IMR-90 (cell line): Measurements from ENCODE around the gene SOBP.

Source experiments
- CEBPB ChIP-seq: IDR thresholded peaks from 2 replicates; pipeline ENCODE4 v1.6.1; 2012; ENCODE audit warnings: low read depth, low read length, improper control_type of control experiment
- FOS ChIP-seq: fragments of 150-350 bp; IDR thresholded peaks from 2 replicates; pipeline ENCODE4 v1.6.1; 2016; ENCODE audit warnings: low read depth, low read length
- MAFK ChIP-seq: IDR thresholded peaks from 2 replicates; pipeline ENCODE4 v1.6.1; 2012; ENCODE audit warnings: low read depth, low read length, improper control_type of control experiment
- MAZ ChIP-seq: IDR thresholded peaks from 2 replicates; pipeline ENCODE4 v1.6.1; 2012; ENCODE audit warnings: low read depth, mild to moderate bottlenecking, low read length, improper control_type of control experiment, moderate library complexity, borderline replicate concordance
- NFE2L2 ChIP-seq: fragments of 150-350 bp; IDR thresholded peaks from 2 replicates; pipeline ENCODE4 v1.6.1; 2016; ENCODE audit warnings: low read depth, mild to moderate bottlenecking, low read length
- POLR2A ChIP-seq: IDR thresholded peaks from 2 replicates; pipeline ENCODE4 v1.6.1; 2012; ENCODE audit warnings: mild to moderate bottlenecking, low read depth, low read length
- RAD21 ChIP-seq: IDR thresholded peaks from 2 replicates; pipeline ENCODE4 v1.6.1; 2012; ENCODE audit warnings: low read length, improper control_type of control experiment
- TF ChIP-seq, protein P1 (sequence below): conservative IDR thresholded peaks from 2 replicates; pipeline ENCODE4 v1.5.1; 2012; ENCODE audit warnings: mild to moderate bottlenecking, low read depth, low read length, improper control_type of control experiment
- TF ChIP-seq, protein P2 (sequence below): fragments of 150-350 bp; IDR thresholded peaks from 2 replicates; pipeline ENCODE4 v1.6.1; 2016; ENCODE audit warnings: low read depth, mild to moderate bottlenecking, low read length, moderate library complexity, borderline replicate concordance

DNA sequence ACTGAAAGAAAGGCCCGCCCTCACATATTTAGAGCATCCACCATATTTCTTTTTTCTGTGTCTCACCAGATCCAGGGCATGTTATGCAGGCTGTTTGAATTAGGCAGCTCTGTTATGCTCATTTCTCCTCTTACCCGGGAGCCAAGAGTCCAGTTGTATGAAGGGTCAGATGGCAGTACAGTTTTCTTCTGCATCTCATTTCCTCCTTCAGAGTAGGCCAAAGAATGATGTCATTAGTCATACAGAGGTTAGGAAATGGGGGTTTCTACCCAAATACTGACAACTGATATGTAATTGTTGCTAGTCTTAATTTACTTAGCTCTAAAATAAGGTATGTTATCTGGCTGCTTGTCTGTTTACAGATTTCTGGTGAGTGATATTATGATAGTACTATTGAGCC is 130.8 kb downstream of the SOBP start:
- TF ChIP-seq, protein P1, sequence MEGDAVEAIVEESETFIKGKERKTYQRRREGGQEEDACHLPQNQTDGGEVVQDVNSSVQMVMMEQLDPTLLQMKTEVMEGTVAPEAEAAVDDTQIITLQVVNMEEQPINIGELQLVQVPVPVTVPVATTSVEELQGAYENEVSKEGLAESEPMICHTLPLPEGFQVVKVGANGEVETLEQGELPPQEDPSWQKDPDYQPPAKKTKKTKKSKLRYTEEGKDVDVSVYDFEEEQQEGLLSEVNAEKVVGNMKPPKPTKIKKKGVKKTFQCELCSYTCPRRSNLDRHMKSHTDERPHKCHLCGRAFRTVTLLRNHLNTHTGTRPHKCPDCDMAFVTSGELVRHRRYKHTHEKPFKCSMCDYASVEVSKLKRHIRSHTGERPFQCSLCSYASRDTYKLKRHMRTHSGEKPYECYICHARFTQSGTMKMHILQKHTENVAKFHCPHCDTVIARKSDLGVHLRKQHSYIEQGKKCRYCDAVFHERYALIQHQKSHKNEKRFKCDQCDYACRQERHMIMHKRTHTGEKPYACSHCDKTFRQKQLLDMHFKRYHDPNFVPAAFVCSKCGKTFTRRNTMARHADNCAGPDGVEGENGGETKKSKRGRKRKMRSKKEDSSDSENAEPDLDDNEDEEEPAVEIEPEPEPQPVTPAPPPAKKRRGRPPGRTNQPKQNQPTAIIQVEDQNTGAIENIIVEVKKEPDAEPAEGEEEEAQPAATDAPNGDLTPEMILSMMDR, result no peak
- TF ChIP-seq CEBPB (no peak), POLR2A (no peak), RAD21 (no peak), MAFK (no peak), FOS (no peak), NFE2L2 (no peak), MAZ (no peak)
- TF ChIP-seq, protein P2, sequence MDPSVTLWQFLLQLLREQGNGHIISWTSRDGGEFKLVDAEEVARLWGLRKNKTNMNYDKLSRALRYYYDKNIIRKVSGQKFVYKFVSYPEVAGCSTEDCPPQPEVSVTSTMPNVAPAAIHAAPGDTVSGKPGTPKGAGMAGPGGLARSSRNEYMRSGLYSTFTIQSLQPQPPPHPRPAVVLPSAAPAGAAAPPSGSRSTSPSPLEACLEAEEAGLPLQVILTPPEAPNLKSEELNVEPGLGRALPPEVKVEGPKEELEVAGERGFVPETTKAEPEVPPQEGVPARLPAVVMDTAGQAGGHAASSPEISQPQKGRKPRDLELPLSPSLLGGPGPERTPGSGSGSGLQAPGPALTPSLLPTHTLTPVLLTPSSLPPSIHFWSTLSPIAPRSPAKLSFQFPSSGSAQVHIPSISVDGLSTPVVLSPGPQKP, result no peak
